UCSD-AML1 (cell line): Measurements from ENCODE around the gene OSBPL7.

ENCODE experiments used
- DNase-seq: peaks from one replicate; lab custom pipeline; 2025; ENCODE audit not compliant: unreplicated experiment; lab: John Stamatoyannopoulos, UW

OSBPL7 gene

GRCh38 chr17:47829870-47830269 is 8.3 kb upstream of the OSBPL7 start:
- no peak for DNase-seq

DNA sequence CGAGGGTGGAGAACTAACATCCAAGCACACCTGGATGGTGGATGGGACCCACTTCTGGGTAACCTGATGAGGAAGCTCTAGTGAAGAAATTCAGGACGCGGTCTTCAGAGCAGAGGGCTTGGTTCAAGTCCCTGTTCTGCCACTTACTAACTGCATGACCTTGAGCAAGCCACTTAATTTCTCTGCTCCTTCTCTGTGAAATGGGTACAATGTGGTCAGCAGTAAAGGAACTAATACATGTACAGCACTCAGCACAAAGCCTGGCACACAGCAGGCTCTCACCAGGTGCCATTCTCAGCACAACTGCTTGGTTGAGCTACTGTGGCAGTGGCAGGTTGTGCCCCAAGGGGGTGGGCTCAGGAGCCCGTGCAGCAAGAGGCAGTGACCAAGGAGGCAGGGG is 1.9 kb upstream of the OSBPL7 start:
- no peak for DNase-seq

DNA sequence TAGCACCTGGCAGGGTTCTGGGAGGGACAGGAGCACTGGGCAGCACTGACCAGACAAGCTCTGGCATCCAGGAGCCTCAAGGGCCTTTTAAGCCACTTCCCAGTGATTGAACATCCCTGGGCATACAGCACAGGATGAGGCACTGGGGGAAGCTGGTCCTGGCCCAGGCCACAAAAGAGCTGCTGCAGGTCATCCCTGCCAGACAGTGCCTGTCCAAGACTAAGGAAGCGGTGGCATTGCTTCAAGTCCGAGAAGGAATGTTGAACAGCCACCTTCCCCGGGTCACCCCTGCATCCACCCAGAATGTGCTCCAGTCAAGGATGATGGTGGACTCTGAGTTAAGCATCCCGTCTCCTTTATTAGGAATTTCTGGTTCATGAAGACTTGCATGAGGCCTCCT is 1.2 kb upstream of the OSBPL7 start:
- DNase-seq: no peak

DNA sequence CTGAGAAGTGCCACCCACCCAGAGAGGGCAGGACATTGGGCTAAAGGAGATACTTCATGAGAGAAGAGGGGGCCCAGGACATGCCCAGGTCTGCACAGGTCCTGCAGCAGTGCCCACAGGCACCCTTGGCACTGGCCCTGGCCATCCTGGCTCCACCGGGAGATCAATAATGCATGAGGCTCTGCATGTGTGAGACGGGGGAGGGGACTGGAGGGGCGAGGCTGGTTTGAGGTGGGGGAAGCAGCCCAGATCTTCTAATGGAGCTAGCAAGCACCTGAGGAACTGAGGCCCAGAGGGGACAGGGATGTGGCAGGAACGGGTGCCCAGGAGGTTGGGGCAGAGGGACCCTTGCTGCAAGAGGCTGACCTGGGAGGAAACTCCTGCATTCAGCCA is 567 bp downstream of the OSBPL7 start:
- DNase-seq: no peak

- DNase-seq: no peak
Measured at GRCh38 chr17:47820033-47820789, 1.4 kb downstream of the OSBPL7 start.

- DNase-seq: no peak
Measured at GRCh38 chr17:47819475-47819874, 2.1 kb downstream of the OSBPL7 start.

DNA sequence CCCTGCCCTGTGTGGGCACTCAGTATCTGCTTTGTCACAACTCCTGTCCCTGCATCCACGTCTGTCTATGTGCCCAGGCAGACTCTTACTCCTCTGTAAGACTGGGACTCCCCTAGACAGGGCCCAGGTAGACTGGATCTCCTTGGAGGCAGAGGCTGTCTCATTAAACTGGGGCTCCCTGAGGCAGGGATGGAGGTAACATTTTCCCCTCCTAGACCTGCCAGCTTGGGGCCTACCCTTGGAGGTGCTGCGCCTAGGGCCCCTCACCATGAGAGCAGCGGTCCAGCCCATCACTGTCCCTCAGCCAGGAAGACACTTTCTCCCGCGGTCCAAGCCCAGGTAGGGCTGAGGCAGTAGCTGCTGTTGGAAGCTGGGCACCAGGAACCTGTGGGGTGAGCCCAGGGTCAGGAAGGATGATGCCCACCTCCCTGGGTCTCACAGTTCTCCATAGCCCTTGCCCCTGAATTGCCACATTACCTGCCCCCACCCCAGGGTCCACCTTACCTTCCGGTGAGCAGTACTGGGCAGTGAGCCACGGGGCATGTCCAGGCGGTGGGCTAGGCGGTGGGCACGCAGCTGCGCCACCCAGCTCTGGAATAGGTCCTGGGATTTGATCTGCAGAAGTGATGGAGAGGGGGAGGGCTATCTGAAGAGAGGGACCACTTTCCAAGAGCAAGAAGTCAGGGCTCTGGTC is 3.4 kb downstream of the OSBPL7 start:
- no peak for DNase-seq

GRCh38 chr17:47816947-47817346 is 4.6 kb downstream of the OSBPL7 start:
- no peak for DNase-seq

DNA sequence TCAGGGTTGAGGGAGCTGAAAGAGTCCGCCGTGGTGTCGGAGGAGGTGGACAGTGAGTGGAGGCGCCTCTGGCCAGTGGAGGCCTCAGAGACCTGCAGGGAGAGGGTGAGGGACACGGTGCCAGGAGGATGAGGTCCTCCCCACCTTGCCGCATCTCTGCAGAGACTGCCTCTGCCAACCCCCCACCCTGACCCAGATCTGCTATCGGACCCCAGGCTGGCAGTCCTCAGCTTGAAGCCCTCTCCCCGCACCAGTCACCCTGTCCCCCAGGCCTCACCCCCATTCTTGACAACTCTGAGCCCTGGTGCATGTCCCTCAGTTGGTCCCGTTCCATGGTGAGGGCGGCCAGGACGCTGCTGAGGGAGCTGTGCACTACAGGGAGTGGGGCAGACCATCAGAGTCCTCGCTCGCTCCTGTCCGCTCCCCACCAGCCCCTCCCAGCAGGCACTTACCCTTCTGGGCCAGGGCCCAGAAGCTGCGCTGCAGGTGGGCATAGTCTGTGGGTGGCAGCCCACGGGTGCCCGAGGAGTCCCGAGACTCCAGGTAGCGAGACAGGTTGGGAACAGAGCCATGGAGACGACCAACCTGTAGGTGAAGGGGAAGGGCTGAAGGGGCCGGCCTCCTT is 5.4 kb downstream of the OSBPL7 start:
- no peak for DNase-seq

DNA sequence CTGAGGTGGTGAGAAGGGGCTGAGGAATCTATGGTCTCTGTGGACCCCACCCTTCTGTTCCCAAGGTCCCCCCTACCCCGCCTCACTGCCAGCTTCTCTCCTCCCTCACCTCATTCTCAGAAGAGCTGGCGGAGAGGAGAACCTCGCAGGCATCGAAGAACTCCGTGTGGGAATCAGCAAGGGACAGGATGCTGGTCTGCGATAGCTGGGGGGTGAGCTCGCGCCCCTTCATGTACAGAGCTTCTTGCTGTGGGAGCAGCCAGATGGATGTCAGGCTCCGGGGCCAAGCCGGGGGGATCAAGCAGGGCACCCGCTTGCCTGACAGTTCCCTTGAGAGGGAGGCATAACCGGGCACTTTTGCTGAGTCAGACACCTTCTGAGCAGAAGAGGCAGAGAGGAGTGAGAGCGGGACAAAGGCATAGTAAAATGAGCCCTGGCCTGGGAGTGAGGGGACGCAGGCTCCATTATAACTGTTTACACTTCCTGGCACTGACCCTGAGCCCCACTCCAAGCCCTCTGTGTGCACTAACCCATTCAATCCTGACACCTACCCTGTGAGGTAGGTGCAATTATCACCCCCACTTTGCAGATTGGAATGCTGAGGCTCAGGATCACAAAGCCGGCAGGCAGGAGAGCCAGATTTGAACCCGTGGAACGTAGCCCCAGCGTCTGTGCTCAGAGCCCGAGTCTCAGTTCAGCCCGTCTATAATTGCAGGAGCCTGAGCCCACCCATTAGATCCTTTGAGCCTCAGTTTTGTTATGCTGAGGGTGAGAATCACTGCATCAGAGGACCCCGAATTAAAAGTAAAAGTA is 6.3 kb downstream of the OSBPL7 start:
- no peak for DNase-seq

GRCh38 chr17:47813512-47814031 is 8.0 kb downstream of the OSBPL7 start:
- DNase-seq: no peak

- no peak for DNase-seq
Measured at GRCh38 chr17:47813077-47813476, 8.5 kb downstream of the OSBPL7 start.

- no peak for DNase-seq
Measured at GRCh38 chr17:47812146-47812920, 9.3 kb downstream of the OSBPL7 start.

GRCh38 chr17:47811709-47812108 is 9.9 kb downstream of the OSBPL7 start:
- DNase-seq: no peak

DNA sequence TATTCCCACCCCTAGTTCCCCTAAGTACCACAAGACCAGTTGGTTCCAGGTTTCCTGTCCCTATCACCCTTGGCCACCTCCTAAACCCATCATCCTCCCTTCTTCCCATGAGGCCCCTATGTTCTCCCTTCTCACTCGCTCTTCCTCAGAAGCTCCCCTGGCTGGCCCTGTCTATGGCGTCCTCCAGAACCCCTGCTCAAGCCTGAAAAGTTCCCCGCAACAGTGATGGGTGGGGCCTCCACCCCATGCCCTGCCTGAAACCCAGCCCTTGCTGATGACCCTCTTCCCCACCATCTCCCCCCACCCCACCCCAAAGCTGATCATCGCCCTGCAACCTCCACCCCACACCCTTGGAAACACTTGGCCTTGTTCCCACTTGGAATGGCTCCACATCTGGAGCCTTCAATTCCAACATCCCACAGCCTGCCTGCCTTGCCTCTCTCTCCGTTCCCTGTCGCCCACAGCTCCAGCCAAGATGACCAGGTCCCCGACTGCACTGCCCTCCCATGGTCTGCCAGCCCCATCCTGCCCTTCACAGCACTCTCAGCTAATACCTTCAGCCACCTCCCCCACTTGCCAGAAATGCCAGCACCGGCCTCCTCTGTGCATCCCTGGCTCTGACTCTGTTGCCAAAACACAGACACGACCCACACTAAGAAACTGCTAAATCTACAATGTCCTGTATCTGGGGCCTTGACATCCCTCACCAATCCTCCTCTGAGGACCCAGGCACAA is 10.5 kb downstream of the OSBPL7 start:
- no peak for DNase-seq

DNA sequence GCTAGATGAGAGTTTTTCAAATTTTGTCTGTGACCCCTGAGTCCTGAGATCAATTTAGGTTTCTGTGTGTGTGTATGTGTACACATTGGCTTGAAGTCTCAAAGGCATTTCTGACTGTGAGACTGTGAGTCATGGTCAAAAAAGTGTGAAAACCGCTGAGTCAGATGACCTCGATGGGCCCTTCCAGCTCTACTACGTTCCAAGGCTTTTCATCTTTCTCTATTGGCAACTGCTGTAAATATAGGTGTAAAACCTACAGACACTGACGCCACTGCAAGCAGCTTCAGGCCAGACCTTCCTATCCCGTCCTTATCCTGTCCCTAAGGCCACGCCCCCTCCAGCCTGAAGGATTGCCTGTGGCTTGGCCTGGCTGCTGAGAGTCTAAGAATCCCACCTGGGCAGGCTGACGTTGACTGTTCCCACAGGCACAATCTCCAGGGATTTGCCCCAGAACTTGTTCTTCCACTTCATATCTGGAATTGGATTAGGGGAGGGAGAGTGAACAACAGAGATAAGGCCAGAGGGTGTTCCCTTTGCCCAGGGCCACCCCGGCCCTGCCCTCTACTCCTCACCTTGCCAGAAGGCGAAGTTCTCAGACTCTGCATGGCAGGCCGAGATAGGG is 11.3 kb downstream of the OSBPL7 start:
- no peak for DNase-seq

DNA sequence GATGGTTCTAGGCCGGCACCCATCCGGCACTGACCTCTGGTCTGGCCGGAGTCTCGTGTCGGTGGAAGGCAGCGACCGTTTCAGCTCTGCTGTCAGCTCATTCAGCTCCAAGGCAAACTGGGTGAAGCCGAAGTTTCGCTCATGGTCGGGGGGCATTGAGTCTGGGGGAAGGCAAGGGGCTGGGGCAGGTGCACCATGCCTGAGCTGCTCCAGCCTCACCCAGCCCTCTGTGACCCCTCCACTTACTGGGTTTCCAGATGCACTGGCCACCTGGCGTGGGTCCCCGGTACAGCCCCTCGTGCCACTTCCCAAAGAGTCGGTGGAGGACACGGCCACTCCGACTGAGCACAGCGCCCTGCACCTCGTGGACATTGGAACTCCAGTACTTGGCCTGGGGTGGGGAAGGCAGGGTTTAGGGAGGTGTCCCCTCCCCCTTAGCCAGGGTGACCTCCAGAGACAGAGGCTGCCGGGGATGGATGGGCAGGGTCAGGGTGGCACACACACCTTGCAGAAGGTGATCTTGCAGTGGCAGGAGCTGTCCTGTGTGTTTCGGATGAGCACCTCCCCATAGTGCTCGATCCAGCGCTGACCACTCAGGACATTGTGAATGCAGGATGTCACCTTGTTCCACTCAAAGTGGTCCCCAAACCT is 12.6 kb downstream of the OSBPL7 start:
- no peak for DNase-seq

DNA sequence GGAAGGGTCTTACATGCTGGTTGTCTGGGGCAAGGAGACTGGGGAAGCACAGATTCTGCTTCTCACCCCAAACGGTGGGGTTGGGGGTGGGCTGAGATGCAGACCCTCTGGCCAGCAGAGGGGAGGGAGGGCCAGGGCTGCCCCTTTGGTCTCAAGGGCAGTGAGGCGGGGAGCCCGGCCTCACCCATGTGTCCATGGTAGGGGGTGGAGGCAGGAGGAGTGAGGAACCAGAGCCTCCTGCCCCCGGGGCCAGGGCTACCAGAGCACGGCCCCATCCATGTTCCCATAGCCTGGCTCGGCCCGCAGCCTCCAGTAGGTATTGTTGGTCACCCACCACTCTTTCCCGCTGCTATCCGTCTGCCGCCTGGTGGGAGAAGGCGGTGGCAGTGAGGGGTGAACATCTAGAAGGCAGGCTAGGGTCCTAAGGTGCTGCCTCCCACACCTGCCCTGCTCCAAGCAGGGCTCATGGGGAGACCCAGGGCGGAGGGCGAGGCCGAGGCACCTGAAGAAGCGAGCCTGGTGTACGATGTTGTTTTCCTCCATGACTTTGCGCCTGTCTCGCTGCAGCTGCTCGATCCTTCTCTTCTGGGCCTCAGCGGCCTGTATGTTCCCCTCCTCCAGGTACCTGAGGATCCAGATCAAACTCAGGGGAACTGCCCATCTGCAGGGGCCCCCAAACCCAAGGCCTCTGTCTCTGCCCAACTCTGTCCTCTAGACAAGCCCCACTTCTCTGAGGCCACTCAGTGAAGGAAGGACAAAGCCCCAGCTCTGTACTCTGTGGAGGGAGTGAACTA is 13.4 kb downstream of the OSBPL7 start:
- DNase-seq: no peak
